Fibroblast of pulmonary artery (primary cell): ENCODE data around the gene SGK1.

ENCODE experiments used
- DNase-seq: peaks from one replicate; pipeline ENCODE4 v3.0.0-alpha.2; 2010; ENCODE audit warnings: low read depth
- H3K4me3 ChIP-seq: replicated peaks from 2 replicates; pipeline ENCODE4 v1.5.1; 2011; ENCODE audit warnings: low read depth, mild to moderate bottlenecking, control low read depth, low read length, moderate library complexity
- TF ChIP-seq, protein P1 (sequence below): IDR thresholded peaks from 2 replicates; pipeline ENCODE4 v1.5.1; 2011; ENCODE audit warnings: mild to moderate bottlenecking, control low read depth, low read length, inconsistent platforms; ENCODE audit errors: missing control alignments

Gene SGK1

GRCh38 chr6:134303891-134304290 lies 14.0 kb downstream of the SGK1 start:
- DNase-seq = no peak
- H3K4me3 ChIP-seq = no peak overlapping the region
- TF ChIP-seq, protein P1, sequence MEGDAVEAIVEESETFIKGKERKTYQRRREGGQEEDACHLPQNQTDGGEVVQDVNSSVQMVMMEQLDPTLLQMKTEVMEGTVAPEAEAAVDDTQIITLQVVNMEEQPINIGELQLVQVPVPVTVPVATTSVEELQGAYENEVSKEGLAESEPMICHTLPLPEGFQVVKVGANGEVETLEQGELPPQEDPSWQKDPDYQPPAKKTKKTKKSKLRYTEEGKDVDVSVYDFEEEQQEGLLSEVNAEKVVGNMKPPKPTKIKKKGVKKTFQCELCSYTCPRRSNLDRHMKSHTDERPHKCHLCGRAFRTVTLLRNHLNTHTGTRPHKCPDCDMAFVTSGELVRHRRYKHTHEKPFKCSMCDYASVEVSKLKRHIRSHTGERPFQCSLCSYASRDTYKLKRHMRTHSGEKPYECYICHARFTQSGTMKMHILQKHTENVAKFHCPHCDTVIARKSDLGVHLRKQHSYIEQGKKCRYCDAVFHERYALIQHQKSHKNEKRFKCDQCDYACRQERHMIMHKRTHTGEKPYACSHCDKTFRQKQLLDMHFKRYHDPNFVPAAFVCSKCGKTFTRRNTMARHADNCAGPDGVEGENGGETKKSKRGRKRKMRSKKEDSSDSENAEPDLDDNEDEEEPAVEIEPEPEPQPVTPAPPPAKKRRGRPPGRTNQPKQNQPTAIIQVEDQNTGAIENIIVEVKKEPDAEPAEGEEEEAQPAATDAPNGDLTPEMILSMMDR = no peak

DNA sequence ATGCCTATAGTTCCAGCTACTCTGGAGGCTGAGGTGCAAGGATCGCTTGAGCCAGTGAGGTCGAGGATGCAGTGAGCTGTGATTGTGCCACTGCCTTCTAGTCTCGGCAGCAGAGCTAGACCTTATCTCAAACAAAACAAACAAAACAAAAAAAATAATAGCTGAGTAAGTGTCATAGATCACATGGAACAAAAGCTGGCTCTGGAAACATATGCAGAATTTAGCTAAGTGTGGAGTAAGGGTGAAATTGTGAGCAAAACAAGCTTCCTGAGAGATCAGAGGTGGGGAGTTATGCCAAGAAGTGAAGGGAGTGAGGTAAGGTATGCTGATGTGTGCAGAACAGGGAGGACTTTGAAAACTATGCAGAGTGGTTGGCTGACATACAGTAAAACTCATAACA lies 18.7 kb downstream of the SGK1 start:
- DNase-seq = peak; percentile 98
- TF ChIP-seq, protein P1 = no peak
- no peak overlapping the region for H3K4me3 ChIP-seq

DNA sequence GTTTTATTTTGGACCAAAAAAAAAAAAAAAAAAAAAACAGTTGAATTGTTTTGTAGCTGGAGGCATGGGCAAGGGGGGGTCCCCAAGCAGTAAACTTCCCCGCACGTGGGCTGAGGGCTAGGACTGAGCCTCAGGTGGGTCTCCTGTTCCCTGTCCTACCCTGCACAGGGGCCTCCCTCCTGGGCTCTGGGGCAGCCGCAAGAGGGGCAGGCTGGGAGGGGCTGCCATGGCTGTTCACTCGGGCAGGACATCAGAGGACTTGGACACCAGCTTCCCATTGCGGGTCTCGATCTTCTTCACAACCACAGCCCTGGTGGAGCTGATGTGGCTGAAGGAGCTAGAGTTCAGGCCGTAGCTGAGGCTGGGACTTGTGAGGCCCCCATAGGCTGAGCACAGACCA lies 21.1 kb downstream of the SGK1 start:
- TF ChIP-seq, protein P1 = no peak
- H3K4me3 ChIP-seq = no peak overlapping the region
- no peak for DNase-seq

DNA sequence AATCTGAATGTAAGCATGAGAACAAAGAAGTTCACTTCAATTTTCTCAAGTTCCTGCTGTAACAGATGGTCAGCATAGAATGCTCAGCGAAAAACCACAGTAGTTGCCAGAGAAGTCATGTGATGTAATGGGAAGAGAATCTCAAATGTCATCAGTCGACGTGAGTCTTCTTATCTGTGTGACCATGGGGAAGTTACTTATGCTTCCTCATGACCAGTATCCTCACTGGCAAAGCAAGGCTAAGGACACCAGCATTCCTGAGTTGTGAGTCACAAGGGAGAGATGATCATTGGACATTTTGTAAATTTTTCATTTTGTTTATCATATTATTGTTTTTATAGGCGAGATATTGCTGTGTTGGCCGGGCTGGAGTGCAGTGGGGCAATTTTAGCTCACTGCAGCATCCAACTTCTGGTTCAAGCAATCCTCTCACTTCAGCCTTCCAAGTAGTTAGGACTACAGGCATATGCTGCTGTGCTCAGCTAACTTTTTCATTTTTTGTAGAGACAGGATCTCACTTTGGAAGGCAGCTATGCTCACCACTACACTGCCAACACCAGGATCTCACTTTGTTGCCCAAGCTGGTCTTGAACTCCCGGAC lies 21.9 kb downstream of the SGK1 start:
- H3K4me3 ChIP-seq = no peak overlapping the region
- peak; percentile 100 for DNase-seq
- TF ChIP-seq, protein P1 = no peak

DNA sequence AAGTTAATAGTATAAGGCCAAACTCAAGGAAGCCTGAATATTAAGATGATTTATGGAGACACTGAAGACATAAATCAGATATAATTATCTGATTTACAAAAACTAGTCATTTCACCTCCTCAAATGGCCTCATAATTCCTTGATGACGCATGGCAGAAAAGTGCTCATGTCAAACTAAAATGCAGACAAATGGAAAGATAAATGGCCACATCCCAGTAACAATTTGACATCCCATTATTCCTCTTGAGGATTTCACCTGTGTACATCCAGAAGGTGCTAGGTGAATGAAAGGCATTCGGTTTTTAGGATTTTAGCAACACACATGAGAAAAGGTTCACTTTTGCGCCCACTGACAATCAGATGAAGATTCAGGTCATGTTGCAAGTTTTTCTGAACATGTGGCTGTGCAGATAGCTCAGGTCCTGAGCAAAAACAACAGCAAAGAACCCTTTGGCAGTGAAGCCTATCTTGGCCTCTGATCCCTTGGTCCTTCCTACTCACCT lies 24.2 kb downstream of the SGK1 start:
- TF ChIP-seq, protein P1 = no peak
- no peak for DNase-seq
- H3K4me3 ChIP-seq = no peak overlapping the region

DNA sequence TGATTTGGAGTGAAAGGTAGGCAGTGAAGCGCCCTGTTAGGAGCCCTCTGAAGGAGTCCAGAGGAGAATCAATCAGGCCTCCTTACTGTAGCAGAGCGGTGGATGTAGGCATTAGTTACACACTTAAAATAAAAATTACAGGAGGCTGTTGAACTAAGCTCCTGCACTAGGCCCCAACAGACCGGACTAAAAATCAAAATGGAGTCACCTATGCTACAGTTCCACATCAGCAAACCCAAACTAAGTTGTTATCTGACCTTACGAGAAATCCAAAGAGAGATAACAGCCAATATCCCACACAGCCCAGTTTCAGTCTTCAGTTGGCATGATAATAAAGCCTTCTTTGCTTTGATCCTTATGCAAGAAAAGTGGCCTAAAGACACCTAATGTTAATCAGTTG lies 26.8 kb downstream of the SGK1 start:
- TF ChIP-seq, protein P1 = no peak
- DNase-seq = no peak
- H3K4me3 ChIP-seq = no peak overlapping the region

- TF ChIP-seq, protein P1 = no peak
- DNase-seq = no peak
- H3K4me3 ChIP-seq = no peak overlapping the region
Observed at GRCh38 chr6:134289204-134289575, 28.7 kb downstream of the SGK1 start.
